GM23338 (cell line): ENCODE measurements around the gene DOCK1.

Source experiments
- CREB1 ChIP-seq: fragments of 250-450 bp; sonication (Bioruptor Pico); IDR thresholded peaks from 2 replicates; pipeline ENCODE4 v1.5.0; 2020; ENCODE audit warnings: low read depth, mild to moderate bottlenecking, moderate library complexity
- CTCF ChIP-seq, 2 experiments: fragments of 200-600 bp in 1 of 2; sonication (generic) in 1 of 2; conservative IDR thresholded peaks; 2 replicates each; pipeline versions ENCODE4 v1.5.1 to v1.6.1; 2016 to 2017; ENCODE audit warnings: antibody characterized with exemption in 2 of 2, low read depth in 2 of 2, mild to moderate bottlenecking in 2 of 2, moderate library complexity in 1 of 2
- EZH2 ChIP-seq: fragments of 200-600 bp; sonication (generic); IDR thresholded peaks from one replicate; pipeline ENCODE4 v1.8.0; 2017; ENCODE audit warnings: antibody characterized with exemption, mild to moderate bottlenecking, low read depth; ENCODE audit not compliant: unreplicated experiment
- EZH2phosphoT487 ChIP-seq: fragments of 200-600 bp; sonication (generic); IDR thresholded peaks from one replicate; pipeline ENCODE4 v1.8.1; 2018; ENCODE audit warnings: antibody characterized with exemption; ENCODE audit not compliant: unreplicated experiment
- POLR2AphosphoS5 ChIP-seq: IDR thresholded peaks from 2 replicates; pipeline ENCODE4 v1.6.1; 2016; ENCODE audit warnings: antibody characterized with exemption, low read depth
- REST ChIP-seq: IDR thresholded peaks from one replicate; pipeline ENCODE4 v1.6.1; 2018; ENCODE audit warnings: antibody characterized with exemption; ENCODE audit not compliant: unreplicated experiment
- ZNF462 ChIP-seq: fragments of 250-450 bp; sonication (Bioruptor Pico); IDR thresholded peaks from 2 replicates; pipeline ENCODE4 v1.5.0; 2020; ENCODE audit warnings: mild to moderate bottlenecking, moderate library complexity

GRCh38 chr10:126926568-126926967 lies 21.3 kb downstream of the DOCK1 start:
- TF ChIP-seq CTCF (conservative IDR thresholded peaks at IDR 0.05; ENCODE audit: low read depth in 2 of 2) (no peak), EZH2phosphoT487 (no peak), ZNF462 (CRISPR knock-in tag) (no peak), EZH2 (no peak), REST (no peak), POLR2AphosphoS5 (no peak), CREB1 (CRISPR knock-in tag) (no peak)
